Fibroblast of upper back skin (primary cell): ENCODE measurements around the gene FHIT.

Experiments
- DNase-seq: peaks from one replicate; pipeline ENCODE4 v3.0.0-alpha.2; 2013

The FHIT gene

GRCh38 chr3:60810881-60811280, 440.4 kb downstream of the FHIT start:
- no peak for DNase-seq

DNA sequence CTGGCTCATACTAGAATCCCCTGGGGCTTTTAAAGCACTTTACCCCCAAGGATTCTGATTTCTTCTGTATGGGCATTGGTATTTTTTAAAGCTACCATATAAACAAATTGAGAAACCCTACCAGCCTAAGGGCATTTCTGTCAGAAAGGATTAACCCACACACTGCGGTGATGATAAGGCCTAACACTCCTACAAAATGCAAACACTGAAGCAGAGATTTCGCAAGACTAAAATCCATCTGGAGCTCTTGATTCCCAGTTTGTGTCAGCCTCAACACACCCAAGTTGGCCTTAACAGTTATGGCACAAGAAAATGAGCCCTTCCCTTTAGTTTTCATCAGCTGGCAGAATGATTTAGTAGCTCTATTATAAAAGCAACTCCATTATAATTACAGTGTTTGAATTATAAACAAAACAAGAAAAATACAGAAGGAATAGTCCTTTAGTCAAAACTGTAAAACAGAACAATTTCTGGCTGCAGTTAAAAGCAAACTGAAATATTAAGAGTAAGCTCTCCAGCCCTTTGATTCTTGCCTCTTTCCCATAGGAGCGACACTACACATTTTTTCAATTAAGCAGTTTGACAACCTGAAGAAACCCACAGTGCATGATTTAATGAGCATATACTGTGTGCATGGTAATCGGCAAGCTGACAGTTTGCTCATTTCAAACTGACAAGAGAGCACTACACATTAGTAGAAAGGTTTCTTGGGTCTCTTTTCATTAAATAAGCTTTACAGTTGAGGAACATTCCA, 441.2 kb downstream of the FHIT start:
- peak; percentile 41 for DNase-seq

DNA sequence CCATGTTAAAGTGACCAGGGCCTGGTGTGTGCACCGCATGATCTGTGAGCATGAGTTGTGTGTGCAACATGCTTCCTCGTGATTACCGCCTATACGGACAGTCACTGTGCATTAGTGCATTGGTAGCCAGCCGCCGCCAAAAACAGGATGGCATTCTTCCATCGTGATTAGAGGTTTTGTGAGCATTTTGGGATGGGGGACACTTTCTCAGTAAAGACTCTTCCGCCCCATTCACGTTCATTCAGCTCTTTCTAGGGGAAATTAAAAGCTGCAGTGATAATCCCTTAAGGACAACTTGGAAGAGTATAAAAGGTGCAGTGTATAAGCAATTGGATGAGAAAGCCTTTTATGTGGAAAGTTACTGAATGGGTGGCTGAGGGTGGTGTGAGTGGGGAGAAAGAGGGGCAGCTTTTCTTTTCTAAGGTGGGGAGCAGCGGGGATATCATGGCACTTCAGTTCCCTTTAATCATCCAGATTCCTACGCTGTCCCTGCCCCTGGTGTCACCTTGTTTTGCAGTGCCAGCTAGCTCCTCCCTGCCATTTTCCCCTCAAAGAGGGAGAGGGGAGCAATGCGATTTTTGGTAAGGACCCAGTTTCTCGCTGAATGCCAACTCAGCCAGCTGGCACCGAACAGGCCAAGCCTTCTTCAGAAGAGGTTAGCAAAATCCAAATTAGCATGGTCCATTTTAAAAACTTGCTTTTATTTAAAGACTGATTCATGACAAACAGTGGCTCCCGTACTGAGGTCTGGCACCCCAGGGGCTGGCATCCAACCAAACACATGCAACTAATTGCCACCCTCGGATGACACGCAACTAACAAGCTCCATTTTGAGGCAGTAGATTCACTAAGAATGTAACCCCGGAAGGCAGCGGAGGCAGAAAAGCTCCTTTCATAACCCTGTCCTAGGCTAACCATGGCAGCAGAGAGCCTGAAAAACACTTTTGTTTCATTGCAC, 447.8 kb downstream of the FHIT start:
- DNase-seq, result peak; percentile 25

DNA sequence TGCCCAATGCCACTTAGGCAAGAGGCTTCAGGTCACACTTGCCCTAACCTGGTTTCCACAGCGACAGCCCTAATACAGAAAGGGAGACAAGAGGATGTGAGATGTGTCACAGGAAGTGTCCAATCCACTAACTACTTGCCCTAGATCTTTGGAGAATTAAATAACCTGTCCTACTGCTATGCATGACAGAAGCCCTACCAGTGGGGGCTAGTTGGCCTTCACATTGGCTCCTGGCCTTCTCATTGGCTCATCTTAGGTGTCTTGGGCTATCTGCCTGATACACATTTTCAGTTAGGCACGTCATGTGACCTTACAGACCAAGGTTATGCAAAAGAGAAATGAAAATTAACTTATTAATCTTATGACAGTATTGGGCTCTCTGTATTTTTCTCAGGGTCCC, 449.9 kb downstream of the FHIT start:
- DNase-seq, result no peak

GRCh38 chr3:60798456-60798855, 452.8 kb downstream of the FHIT start:
- DNase-seq, result no peak

GRCh38 chr3:60792249-60792852, 458.9 kb downstream of the FHIT start:
- DNase-seq, result no peak

GRCh38 chr3:60788185-60788584, 463.1 kb downstream of the FHIT start:
- DNase-seq, result no peak

GRCh38 chr3:60781935-60782334, 469.3 kb downstream of the FHIT start:
- no peak for DNase-seq

- DNase-seq, result no peak
Measured at GRCh38 chr3:60779637-60780036, 471.6 kb downstream of the FHIT start.

DNA sequence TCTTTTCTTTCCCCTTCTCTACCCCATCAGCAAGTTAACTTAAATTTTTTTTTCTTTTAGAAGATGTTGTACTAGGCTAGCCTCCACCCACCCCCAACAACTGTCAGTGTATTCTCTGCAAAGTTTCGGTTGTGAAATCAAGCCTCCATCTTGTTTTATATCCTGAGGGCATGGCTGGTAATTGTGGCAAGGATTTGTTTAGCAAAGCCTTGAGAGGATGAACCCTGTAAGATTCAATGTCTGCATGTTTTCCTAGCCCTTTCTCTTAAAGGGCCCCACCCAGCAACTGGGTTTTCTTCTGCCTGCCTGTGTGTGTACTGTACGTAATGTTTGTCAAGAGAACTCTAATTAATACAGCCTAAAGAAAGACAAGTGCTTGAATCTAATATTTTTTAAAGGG, 475.3 kb downstream of the FHIT start:
- no peak for DNase-seq

GRCh38 chr3:60774617-60775016, 476.6 kb downstream of the FHIT start:
- DNase-seq, result no peak

DNA sequence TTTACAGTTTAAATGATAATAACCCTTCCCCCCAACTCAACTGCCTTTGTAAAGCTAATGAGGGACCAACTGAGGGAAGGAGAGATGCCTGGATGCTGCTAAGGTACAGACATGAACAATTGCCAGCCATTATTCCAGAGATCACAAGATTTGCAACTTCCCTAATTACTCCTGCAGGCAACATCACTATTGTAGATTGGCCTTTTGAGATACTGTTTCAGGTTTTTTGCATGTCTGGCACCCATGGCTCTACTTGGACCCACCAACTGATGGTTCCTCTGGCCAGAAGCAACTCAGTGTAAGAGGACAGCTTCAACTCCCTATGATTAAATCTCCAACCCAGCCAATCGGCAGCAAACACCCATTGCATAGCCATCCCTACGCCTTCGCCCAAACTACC, 478.7 kb downstream of the FHIT start:
- DNase-seq, result no peak

DNA sequence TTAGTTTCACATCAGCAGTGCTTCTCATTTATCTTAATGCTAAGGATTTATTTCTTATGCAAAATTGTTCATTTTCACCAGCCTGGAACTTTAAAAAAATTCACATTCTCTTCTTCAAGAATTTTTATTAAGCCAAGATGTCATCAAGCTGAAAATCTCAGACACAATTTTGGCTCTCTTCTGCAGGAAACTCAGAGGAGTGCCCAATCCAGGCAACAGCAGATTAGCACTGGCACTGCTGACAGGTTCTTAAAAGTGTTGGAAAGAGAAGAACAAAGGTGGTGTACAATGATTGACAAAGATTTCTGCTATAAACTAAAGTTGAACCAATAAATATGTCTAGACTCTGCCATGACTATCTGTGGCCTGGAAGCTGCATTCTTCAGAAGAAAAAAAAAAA, 479.5 kb downstream of the FHIT start:
- no peak for DNase-seq

DNA sequence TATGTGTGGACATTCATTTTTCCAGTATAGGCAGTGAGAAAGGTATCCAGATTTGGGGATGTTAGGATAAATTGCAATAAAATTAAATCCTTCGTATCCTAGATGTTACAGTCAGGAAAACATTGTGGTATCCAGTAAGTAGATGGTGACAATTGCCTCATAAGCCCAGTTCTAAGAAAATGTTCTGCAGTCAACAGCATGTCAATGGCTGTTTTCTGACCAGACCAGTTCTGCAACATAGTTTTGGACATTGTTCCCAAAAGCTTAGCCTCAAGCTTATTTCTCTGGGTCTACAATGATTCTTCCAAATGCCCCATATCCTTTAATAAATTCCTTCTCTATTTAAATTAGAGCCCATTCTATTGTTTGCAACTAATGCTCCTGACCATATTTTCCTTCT, 480.7 kb downstream of the FHIT start:
- no peak for DNase-seq

GRCh38 chr3:60767536-60767935, 483.7 kb downstream of the FHIT start:
- no peak for DNase-seq

- no peak for DNase-seq
Measured at GRCh38 chr3:60765776-60766175, 485.5 kb downstream of the FHIT start.

DNA sequence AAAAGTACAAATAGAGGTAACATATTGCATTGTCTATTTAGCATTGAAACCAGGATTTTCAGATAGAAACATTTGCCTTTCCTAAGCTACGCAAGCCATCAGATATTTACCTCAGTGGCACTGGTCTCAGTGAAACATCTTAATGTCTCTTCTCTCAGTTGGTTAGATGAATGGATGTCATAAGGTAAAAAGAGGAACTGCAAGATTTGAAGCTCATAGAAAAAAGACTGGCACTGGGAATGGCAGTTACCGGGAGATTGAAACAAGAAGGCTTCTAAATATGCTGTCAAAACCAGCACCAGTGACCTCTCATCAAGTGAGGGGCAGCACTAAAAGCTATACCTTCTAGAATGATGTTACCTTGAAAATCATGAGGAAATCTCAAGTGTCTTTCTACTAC, 486.4 kb downstream of the FHIT start:
- no peak for DNase-seq

DNA sequence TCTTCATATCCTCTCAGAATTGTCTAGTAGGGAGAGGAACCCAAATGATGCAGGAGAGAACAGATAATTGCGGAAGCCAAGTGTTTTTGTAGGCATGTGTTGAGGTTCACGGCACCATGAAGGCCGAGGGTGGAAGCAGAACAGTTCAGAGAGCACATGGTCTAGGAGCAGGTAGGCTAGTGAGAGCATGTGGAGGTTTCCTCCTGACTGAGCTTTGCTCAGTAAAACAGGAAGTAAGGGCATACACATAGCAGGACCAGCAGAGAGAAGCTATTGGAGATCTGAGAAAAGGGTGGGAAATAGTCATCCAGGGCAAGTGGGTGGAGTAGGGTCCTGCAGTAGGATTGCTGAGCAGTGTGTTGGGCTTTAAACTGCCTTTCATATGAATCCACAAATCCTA, 491.1 kb downstream of the FHIT start:
- DNase-seq, result no peak

DNA sequence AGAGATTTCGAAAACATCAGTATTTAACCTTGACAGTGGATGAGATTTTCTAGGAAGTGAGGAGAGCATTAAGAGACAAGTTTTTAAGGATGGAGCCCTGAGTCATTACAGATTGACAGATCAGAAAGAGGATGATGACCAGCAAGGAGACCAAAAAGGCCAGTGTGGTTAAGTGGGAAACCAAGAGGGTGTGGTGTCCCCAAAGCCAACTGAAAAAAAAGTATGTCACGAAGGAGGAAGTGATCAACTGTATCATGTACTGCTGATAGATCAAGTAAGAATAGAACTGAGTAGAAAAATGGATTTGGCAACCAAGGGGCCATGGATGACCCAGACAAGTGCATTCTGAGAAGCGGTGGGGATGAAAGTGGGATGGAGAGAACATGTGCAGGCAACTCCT, 491.8 kb downstream of the FHIT start:
- DNase-seq, result no peak

GRCh38 chr3:60758831-60759230, 492.4 kb downstream of the FHIT start:
- DNase-seq, result no peak

- DNase-seq, result no peak
Measured at GRCh38 chr3:60758171-60758570, 493.1 kb downstream of the FHIT start.

- no peak for DNase-seq
Measured at GRCh38 chr3:60757724-60758123, 493.5 kb downstream of the FHIT start.

- peak; percentile 65 for DNase-seq
Measured at GRCh38 chr3:60756241-60757030, 494.8 kb downstream of the FHIT start.
